Measurements from ENCODE around the gene NFIA. TPM values are rescaled to one million over a fixed set of nuclear protein-coding genes. Genes with fewer than 3 reads are reported as not detected.

Gene NFIA
- total and polyA plus RNA-seq, 2 donors (not counting 1 experiment from before 2014, with no cell fraction given), result 0.28 to 0.54 TPM

GRCh38 chr1:61261595-61261994 lies 179.2 kb downstream of the NFIA start:
- Histone ChIP-seq H3K4me3 (ENCODE audit: control extremely low read depth in 1 of 5, extremely low read depth in 1 of 5, insufficient read depth in 1 of 5, low read depth in 2 of 5, low read length in 4 of 5) (no peak overlapping the region), H3K4me2 (replicated peaks; ENCODE audit: low read depth, low read length, poor library complexity, severe bottlenecking) (no peak overlapping the region), H3K27me3 (replicated peaks in 1 of 4; ENCODE audit: control extremely low read depth in 1 of 4, control insufficient read depth in 3 of 4, insufficient read depth in 4 of 4, low read length in 3 of 4) (no peaks in the 10 kb centered on the region), H4K20me1 (ENCODE audit: control insufficient read depth, insufficient read depth, low read length, poor library complexity, severe bottlenecking) (no peaks in the 10 kb centered on the region), H3K9ac (ENCODE audit: low read length) (no peak overlapping the region), H2AFZ (ENCODE audit: insufficient read depth, low read depth, low read length, poor library complexity, severe bottlenecking) (no peak overlapping the region), H3K27ac (ENCODE audit: low read length in 2 of 2) (no peak overlapping the region), H3K4me1 (ENCODE audit: control insufficient read depth in 2 of 2, insufficient read depth in 2 of 2, low read length in 2 of 2) (no peaks in the 10 kb centered on the region), H3K9me3 (ENCODE audit: control extremely low read depth in 1 of 3, control insufficient read depth in 2 of 3, insufficient read depth in 1 of 3, low read length in 2 of 3) (no peaks in the 10 kb centered on the region), H3K36me3 (replicated peaks in 1 of 2; ENCODE audit: control extremely low read depth in 1 of 2, control insufficient read depth in 1 of 2, extremely low read depth in 1 of 2, insufficient read depth in 2 of 2, low read length in 1 of 2) (no peaks in the 10 kb centered on the region), H3K79me2 (ENCODE audit: control insufficient read depth, insufficient read depth, low read length) (no peaks in the 10 kb centered on the region)
- ChIA-PET POLR2A (no interaction called here), CTCF (no interaction called here)
- H3K27ac Mint-ChIP-seq, result no peak overlapping the region
- intact Hi-C loops (cut with micrococcal nuclease), result no loop called here
- no peaks in the 10 kb centered on the region for H3K4me1 Mint-ChIP-seq
- no peak for ATAC-seq (ENCODE audit: low read depth)
- no peak for TF ChIP-seq EZH2 (IDR thresholded peaks at IDR 0.05; ENCODE audit: borderline replicate concordance, insufficient read depth, low read depth, low read length, poor library complexity, severe bottlenecking)
- TF ChIP-seq CTCF (IDR thresholded peaks at IDR 0.05), result no peak
- no peak overlapping the region for H3K4me3 Mint-ChIP-seq
- DNase-seq, result no peak
- WGBS (ENCODE audit: insufficient coverage), result no CpG with 5 or more reads among the region's 3 CpGs
- H3K9me3 Mint-ChIP-seq (ENCODE audit: insufficient read depth), result no peaks in the 10 kb centered on the region
- peaks cover 11% of the 10 kb centered on the region for H3K27me3 Mint-ChIP-seq

GRCh38 chr1:61263905-61264824 lies 181.8 kb downstream of the NFIA start:
- POLR2A ChIA-PET, result no interaction called here

More at GRCh38 chr1:61263905-61264824, 181.8 kb downstream of the NFIA start:
- CTCF ChIA-PET, result interaction anchor here (0.7 kb wide), 1 partner anchor 20 kb away, joined by 4 read pairs; no protein-coding TSS in a partner anchor
- Histone ChIP-seq H3K9ac (ENCODE audit: low read length) (no peak overlapping the region), H3K27ac (ENCODE audit: low read length in 2 of 2) (no peak overlapping the region), H3K4me2 (replicated peaks; ENCODE audit: low read depth, low read length, poor library complexity, severe bottlenecking) (no peak overlapping the region), H3K4me3 (ENCODE audit: control extremely low read depth in 1 of 5, extremely low read depth in 1 of 5, insufficient read depth in 1 of 5, low read depth in 2 of 5, low read length in 4 of 5) (no peak overlapping the region), H4K20me1 (ENCODE audit: control insufficient read depth, insufficient read depth, low read length, poor library complexity, severe bottlenecking) (no peaks in the 10 kb centered on the region), H3K79me2 (ENCODE audit: control insufficient read depth, insufficient read depth, low read length) (no peaks in the 10 kb centered on the region), H3K36me3 (replicated peaks in 1 of 2; ENCODE audit: control extremely low read depth in 1 of 2, control insufficient read depth in 1 of 2, extremely low read depth in 1 of 2, insufficient read depth in 2 of 2, low read length in 1 of 2) (no peaks in the 10 kb centered on the region), H3K27me3 (replicated peaks in 1 of 4; ENCODE audit: control extremely low read depth in 1 of 4, control insufficient read depth in 3 of 4, insufficient read depth in 4 of 4, low read length in 3 of 4) (no peaks in the 10 kb centered on the region), H3K4me1 (ENCODE audit: control insufficient read depth in 2 of 2, insufficient read depth in 2 of 2, low read length in 2 of 2) (no peaks in the 10 kb centered on the region), H3K9me3 (ENCODE audit: control extremely low read depth in 1 of 3, control insufficient read depth in 2 of 3, insufficient read depth in 1 of 3, low read length in 2 of 3) (no peaks in the 10 kb centered on the region), H2AFZ (ENCODE audit: insufficient read depth, low read depth, low read length, poor library complexity, severe bottlenecking) (no peak overlapping the region)
- H3K27ac Mint-ChIP-seq, result no peak overlapping the region
- TF ChIP-seq EZH2 (IDR thresholded peaks at IDR 0.05; ENCODE audit: borderline replicate concordance, insufficient read depth, low read depth, low read length, poor library complexity, severe bottlenecking), result no peak
- TF ChIP-seq CTCF (IDR thresholded peaks at IDR 0.05), result no peak
- DNase-seq (no peak), ATAC-seq (ENCODE audit: low read depth) (no peak)
- intact Hi-C loops (cut with micrococcal nuclease), result no loop called here
- no peaks in the 10 kb centered on the region for H3K4me1 Mint-ChIP-seq
- H3K27me3 Mint-ChIP-seq, result peaks cover 15% of the 10 kb centered on the region
- no peak overlapping the region for H3K4me3 Mint-ChIP-seq
- WGBS (ENCODE audit: insufficient coverage), result 88% methylated on average over 1 of the region's 16 CpGs
- H3K9me3 Mint-ChIP-seq (ENCODE audit: insufficient read depth), result no peaks in the 10 kb centered on the region

Data from B cell (primary cell).